Endodermal cell (in vitro differentiated cells): ENCODE results near the gene CXCL17. TPM values are rescaled to one million over a fixed set of nuclear protein-coding genes. Genes with fewer than 3 reads are reported as not detected.

Experiments
- DNase-seq: peaks from one replicate; pipeline ENCODE4 v3.0.0-alpha.2; 2017
- H3K27ac ChIP-seq: 2 replicates; pipeline ENCODE4 v1.5.1; 2013; ENCODE audit warnings: mild to moderate bottlenecking, low read depth, low read length, moderate library complexity
- H3K27me3 ChIP-seq: 2 replicates; pipeline ENCODE4 v1.6.1; 2013; ENCODE audit warnings: mild to moderate bottlenecking, low read length, moderate library complexity; ENCODE audit not compliant: insufficient read depth, control insufficient read depth, poor library complexity, severe bottlenecking
- H3K36me3 ChIP-seq: 2 replicates; pipeline ENCODE4 v1.7.0; 2013; ENCODE audit warnings: mild to moderate bottlenecking, low read length, moderate library complexity; ENCODE audit not compliant: control insufficient read depth, insufficient read depth
- H3K4me1 ChIP-seq: one replicate; pipeline ENCODE4 v1.7.0; 2013; ENCODE audit warnings: low read length; ENCODE audit not compliant: control insufficient read depth, insufficient read depth
- H3K4me3 ChIP-seq: 2 replicates; pipeline ENCODE4 v1.5.1; 2013; ENCODE audit warnings: mild to moderate bottlenecking, low read length, moderate library complexity
- H3K9ac ChIP-seq: 2 replicates; pipeline ENCODE4 v1.6.1; 2013; ENCODE audit warnings: mild to moderate bottlenecking, low read length, moderate library complexity; ENCODE audit not compliant: poor library complexity, severe bottlenecking; ENCODE audit errors: extremely low read depth
- H3K9me3 ChIP-seq: 2 replicates; pipeline ENCODE4 v1.6.1; 2013; ENCODE audit warnings: mild to moderate bottlenecking, low read length, moderate library complexity; ENCODE audit not compliant: control insufficient read depth
- H3K27ac Mint-ChIP-seq: 2 replicates; pipeline ENCODE4 v1.8.0; 2020; ENCODE audit warnings: mixed read lengths
- H3K27me3 Mint-ChIP-seq: 2 replicates; pipeline ENCODE4 v1.8.0; 2021; ENCODE audit warnings: mild to moderate bottlenecking, mixed read lengths; ENCODE audit not compliant: insufficient read depth
- H3K36me3 Mint-ChIP-seq: 2 replicates; pipeline ENCODE4 v1.8.0; 2020; ENCODE audit warnings: low read depth, mixed read lengths
- H3K4me1 Mint-ChIP-seq: 2 replicates; pipeline ENCODE4 v1.8.0; 2020; ENCODE audit warnings: mixed read lengths
- H3K4me3 Mint-ChIP-seq: 2 replicates; pipeline ENCODE4 v1.8.0; 2020; ENCODE audit warnings: mild to moderate bottlenecking, moderate library complexity, mixed read lengths
- H3K9me3 Mint-ChIP-seq: 2 replicates; pipeline ENCODE4 v1.8.0; 2020; ENCODE audit warnings: mild to moderate bottlenecking, mixed read lengths
- CTCF ChIP-seq: fragments of 200-600 bp; sonication (generic); conservative IDR thresholded peaks from 2 replicates; pipeline ENCODE4 v1.5.0; 2021; ENCODE audit warnings: antibody characterized with exemption, mild to moderate bottlenecking
- WGBS, 2 experiments: methylation state at CpG; one replicate each; pipeline versions ENCODE4 v1.1.5 to v1.1.7; 2013; ENCODE audit warnings: missing lambda C conversion rate in 2 of 2, mixed read lengths in 1 of 2; ENCODE audit not compliant: insufficient coverage in 1 of 2, insufficient read length in 1 of 2; 5-methylcytosine and 5-hydroxymethylcytosine counted together
- long read RNA-seq, 4 experiments: library from polyadenylated mRNA in 2 of 4; library from RNA in 1 of 4; library from capped mRNA in 1 of 4; stranded (forward) in 3 of 4; unstranded in 1 of 4; transcript quantifications; one replicate each; pipeline ENCODE4 v2.0.0, GENCODE V29; 2020 to 2021; ENCODE audit warnings: inconsistent platforms in 1 of 4
- polyA plus RNA-seq, 2 experiments: library from polyadenylated mRNA; stranded (reverse); fragments of 50-300 nt; gene quantifications; one replicate each; pipeline ENCODE4 v1.2.3, GENCODE V29; 2013
- total RNA-seq, 2 donors: library from RNA; stranded (reverse); fragmentation: NEBNext Ultra II Directional in 1 of 2; extraction: Animal tissue kit (Norgen Biotek cat#: 25700) in 1 of 2; gene quantifications; 2 replicates in 1 of 2; 3 replicates in 1 of 2; pipeline ENCODE4 v1.2.1, GENCODE V29; 2021

CXCL17 gene
- under 1 TPM in 1 of 2 donors, not detected in 1; 0.37 TPM for total RNA-seq
- polyA plus RNA-seq (2013, experiment 1 of 2), result not detected
- not detected for polyA plus RNA-seq (2013, experiment 2 of 2)
- long read RNA-seq, experiment 1, partial matches to known transcripts, result 0 of 1 reads
- long read RNA-seq, experiment 1, other reads (novel, unspliced or antisense), result 0 of 1 reads
- long read RNA-seq, experiment 2, partial matches to known transcripts, result 0 of 1 reads
- long read RNA-seq, experiment 2, other reads (novel, unspliced or antisense), result 0 of 1 reads
- long read RNA-seq, experiment 3, result 0 reads
- long read RNA-seq, experiment 4, result 0 reads

GRCh38 chr19:42442833-42443232 is at the start of gene CXCL17:
Gene CXCL17 (minus strand): TSS chr19:42442946. CDS start chr19:42442832, 114 bp downstream.
- WGBS, 2 experiments, result 85 to 86% methylated on average over 6 to 7 of the region's 7 CpGs
- peak; percentile 60 for DNase-seq
- H3K4me3 Mint-ChIP-seq, result peak within 1 kb of the TSS; percentile 11
- H3K9me3 Mint-ChIP-seq, result no peaks in the 10 kb centered on the region
- H3K27ac Mint-ChIP-seq, result peak within 1 kb of the TSS; percentile 85
- Histone ChIP-seq H3K9me3 (no peaks in the 10 kb centered on the region), H3K27me3 (no peaks in the 10 kb centered on the region), H3K27ac (no peak within 1 kb of the TSS), H3K4me3 (no peak within 1 kb of the TSS), H3K4me1 (peaks cover 16% of the 10 kb centered on the region), H3K36me3 (no peaks in the 10 kb centered on the region), H3K9ac (no peak within 1 kb of the TSS)
- no peak for TF ChIP-seq CTCF
- no peaks in the 10 kb centered on the region for H3K36me3 Mint-ChIP-seq
- H3K27me3 Mint-ChIP-seq, result peaks cover 5% of the 10 kb centered on the region
- H3K4me1 Mint-ChIP-seq, result peaks cover 52% of the 10 kb centered on the region

GRCh38 chr19:42488783-42489521 is 46.2 kb upstream of the CXCL17 start:
- Mint-ChIP-seq H3K9me3 (no peaks in the 10 kb centered on the region), H3K27me3 (no peaks in the 10 kb centered on the region), H3K4me3 (no peak overlapping the region), H3K4me1 (peaks cover 20% of the 10 kb centered on the region), H3K27ac (no peak overlapping the region), H3K36me3 (no peaks in the 10 kb centered on the region)
- no peak for TF ChIP-seq CTCF
- H3K4me1 ChIP-seq, result peaks cover 11% of the 10 kb centered on the region
- 87 to 93% methylated on average over 4 to 6 of the region's 6 CpGs for WGBS, 2 experiments
- no peak for DNase-seq
- no peaks in the 10 kb centered on the region for H3K9me3 ChIP-seq
- H3K9ac ChIP-seq, result no peak overlapping the region
- no peaks in the 10 kb centered on the region for H3K27me3 ChIP-seq
- no peak overlapping the region for H3K27ac ChIP-seq
- no peaks in the 10 kb centered on the region for H3K36me3 ChIP-seq
- H3K4me3 ChIP-seq, result no peak overlapping the region

GRCh38 chr19:42487798-42488178 is 45.0 kb upstream of the CXCL17 start:
- H3K4me1 Mint-ChIP-seq, result peaks cover 20% of the 10 kb centered on the region
- no peaks in the 10 kb centered on the region for H3K27me3 ChIP-seq
- H3K4me3 ChIP-seq, result no peak overlapping the region
- no peak for DNase-seq
- no peak overlapping the region for H3K4me3 Mint-ChIP-seq
- H3K27me3 Mint-ChIP-seq, result no peaks in the 10 kb centered on the region
- no peaks in the 10 kb centered on the region for H3K36me3 ChIP-seq
- TF ChIP-seq CTCF, result no peak
- H3K27ac ChIP-seq, result no peak overlapping the region
- H3K27ac Mint-ChIP-seq, result peak overlapping the region; percentile 60
- H3K36me3 Mint-ChIP-seq, result no peaks in the 10 kb centered on the region
- 89 to 100% methylated on average over 2 to 3 of the region's 3 CpGs for WGBS, 2 experiments
- no peaks in the 10 kb centered on the region for H3K9me3 ChIP-seq
- peaks cover 11% of the 10 kb centered on the region for H3K4me1 ChIP-seq
- no peaks in the 10 kb centered on the region for H3K9me3 Mint-ChIP-seq
- H3K9ac ChIP-seq, result no peak overlapping the region
